Activated CD4-positive, CD25-positive, alpha-beta regulatory T cell treated with anti-CD3 and anti-CD28 coated beads, Interleukin-2, amount 50 U/mL, for 16 hours (primary cell): Measurements from ENCODE around the gene LETM1.

Source experiments
- DNase-seq: peaks from one replicate; pipeline ENCODE4 v3.0.0-alpha.2; 2020; ENCODE audit warnings: low read depth, low spot score

Gene LETM1

DNA sequence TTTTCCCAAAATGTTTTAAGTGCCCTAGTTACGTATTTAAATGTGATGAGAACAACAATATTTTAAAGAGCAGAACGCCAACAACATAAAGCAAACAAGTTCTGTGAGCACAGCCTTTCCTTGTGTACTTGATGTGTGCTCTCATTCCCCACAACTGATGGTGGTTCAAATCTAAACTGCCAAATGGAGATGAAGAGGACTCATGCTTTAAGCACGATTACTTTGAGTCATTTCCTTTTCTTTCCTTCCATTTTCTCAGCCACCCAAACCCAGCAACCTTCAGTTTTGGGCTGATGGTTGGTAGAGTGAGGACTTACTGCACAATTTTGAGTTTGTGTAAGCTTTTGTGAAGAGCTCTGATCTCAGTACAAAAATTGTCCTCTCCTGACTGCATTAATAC, 16.9 kb upstream of the LETM1 start:
- no peak for DNase-seq

DNA sequence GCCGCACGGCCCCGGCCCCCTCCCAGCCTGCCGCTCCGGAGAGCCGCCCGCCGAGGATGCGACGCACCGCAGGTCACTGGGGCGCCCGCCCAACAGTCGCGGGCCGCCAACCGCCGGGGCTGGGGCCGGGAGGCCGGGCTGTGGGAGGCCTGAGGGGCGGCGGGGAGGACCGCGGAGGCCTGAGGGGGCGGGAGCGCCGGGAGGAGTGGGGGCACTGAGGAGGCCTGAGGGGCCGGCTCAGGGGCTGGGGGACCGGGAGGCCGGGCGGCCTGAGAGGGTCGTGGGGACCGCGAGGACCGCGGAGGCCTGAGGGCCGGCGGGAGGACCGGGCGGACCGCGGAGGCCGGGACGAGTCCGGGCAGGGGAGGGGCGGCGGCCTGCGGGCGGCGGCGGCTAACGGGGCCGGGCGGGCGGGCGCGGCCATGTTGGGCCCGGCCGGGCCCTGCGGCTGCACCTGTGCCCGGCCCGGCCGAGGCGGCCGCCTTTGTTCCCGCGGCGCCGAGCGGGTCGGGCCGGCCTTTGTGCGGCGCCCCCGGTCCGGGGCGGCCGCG, 15.6 kb upstream of the LETM1 start:
- no peak for DNase-seq

DNA sequence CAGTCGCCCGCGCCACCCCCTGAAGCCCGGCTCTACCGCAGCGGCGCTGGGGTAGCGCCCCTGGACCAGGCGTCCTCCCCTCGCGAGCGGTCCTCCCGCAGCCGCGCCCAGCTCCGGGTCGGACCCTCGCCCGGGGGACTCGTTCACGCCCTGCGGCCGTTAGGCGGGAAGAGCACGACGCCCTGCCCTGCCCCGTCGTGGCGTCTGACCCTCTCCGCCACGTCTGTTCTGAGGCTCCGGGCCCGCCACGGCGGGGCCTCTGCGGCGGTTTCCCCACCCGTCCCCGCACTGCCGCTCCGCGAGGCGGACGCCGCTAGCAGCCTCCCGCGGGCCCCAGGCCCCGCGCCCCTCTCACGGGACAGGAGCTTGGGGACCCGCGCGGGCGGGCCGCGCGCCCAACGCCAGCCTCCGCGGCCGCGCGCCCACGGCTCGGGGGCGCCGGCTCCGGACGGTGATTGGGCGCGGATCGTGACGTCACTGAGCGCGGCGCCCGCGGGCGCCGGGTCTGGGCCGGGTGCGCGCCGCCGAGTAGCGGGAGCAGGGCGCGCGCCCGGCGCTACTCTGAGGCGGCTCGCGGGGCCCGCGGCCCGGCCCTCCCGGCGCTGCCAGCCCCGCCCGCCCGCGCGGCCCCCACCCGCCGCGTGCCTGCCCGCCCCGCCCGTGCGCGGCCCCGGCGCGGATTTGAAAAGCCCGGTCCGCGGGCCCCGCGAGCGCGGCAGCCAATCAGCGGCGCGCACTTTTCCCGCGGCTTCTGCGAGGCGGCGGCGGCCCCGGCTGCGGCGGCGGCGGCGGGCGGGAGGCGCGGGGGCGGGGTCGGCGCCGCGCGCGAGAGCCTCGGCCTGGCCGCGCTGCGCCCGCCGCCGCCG, 14.9 kb upstream of the LETM1 start, which contains the start of gene NSD2:
NSD2 (plus strand) TSS at position 816 of the 866 bp plus-strand sequence. CDS start 29,262 bp downstream, outside the sequence.
- peak; percentile 75 for DNase-seq

DNA sequence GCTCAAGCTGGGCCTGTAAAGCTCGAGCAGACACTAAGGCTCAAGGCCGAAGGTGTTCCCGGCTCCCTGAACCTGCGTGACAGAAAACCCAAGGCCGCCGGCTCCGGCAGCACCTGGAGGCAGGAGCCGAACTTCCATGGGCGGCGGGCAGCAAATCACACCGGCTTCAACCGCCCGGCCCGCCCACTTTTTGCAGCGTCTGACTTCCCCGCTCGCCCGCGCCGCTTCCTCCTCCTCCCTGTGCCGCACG, 14.3 kb upstream of the LETM1 start:
- DNase-seq: peak; percentile 73

DNA sequence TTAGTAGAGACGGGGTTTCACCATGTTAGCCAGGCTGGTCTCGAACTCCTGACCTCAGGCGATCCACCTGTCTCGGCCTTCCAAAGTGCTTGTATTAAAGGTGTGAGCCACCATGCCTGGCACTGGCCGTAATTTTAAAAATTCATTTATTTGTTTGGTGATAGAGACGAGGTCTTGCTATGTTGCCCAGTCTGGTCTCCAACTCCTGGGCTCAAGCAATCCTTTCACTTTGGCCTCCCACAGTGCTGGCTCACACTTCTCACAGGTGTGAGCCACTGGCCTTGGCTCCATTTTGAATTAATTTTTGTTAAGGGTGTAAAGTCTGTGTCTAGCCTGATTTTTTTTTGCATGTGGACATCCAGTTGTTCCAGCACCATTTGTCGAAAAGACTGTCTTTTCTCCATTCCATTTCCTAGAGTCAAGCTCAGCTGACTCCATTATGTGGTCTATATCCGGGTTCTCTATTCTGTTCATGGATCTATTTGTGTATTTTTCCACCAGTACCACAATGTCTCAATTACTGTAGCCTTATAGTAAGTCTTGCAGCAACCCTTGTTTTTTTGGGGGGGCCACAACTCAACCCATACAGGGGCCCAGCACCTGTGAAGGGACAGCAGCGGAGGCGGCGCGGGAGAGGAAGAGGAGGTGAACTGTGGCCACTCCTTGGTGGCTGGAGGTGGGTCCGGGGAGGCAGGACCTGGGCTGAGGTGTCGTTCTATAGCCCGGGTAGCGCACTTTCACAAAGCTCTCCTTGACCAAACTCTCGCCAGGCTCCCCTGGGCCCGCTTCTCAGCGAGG, 13.8 kb upstream of the LETM1 start:
- DNase-seq: no peak

DNA sequence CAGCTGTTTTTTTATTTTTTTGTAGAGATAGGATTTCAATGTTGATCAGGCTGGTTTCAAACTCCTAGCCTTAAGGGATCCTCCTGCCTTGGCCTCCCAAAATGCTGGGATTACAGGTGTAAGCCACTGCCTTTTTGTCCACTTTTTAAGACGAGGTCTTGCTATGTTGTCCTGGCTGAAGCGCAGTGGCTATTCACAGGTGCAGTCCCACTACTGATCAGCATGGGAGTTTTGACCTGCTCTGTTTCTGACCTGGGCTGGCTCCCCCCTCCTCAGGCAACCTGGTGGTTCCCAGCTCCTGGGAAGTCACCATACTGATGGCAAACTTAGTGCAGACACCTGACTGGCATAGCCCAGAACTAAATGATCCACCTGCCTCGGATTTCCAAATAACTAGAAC, 13.0 kb upstream of the LETM1 start:
- DNase-seq: no peak

DNA sequence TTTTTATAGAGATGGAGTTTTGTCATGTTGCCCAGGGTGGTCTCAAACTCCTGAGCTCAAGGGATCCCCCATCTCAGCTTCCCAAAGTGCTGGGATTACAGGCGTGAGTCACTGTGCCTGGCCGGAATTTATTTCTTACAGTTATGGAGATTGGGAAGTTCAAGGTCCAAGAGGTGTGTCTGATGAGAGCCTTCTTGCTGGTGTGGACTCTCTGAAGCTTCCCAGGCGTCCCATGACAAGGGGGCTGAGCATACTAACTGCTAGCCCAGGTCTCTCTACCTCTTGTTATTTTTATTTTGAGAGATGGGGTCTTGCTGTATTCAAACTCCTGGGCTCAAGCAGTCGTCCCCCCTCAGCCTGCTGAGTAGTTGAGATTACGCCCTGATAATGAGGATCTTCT, 12.3 kb upstream of the LETM1 start:
- DNase-seq: no peak

DNA sequence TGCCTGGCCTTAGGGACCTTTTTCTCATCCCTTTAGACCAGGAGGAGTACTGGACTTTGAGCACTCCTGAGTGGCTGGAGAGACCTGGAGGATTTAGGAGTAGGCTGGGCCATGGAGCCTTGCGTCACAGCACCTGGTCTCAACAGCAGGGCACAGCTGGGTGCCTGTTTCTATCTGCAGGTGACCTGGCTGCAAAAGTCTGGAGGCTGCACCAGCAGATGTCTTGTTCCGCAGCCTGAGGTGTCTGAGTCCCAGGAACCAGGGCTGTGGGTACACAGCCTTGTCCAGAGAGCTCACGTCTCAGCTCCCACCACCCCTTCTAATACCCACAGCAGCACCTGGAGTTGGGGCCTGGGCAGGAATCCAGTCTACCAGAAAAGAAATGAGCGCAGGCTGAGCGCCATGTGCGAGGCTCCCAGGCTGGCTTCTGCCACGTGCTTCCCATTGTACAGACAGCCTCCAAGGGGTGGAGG, 10.3 kb upstream of the LETM1 start:
- DNase-seq: no peak

DNA sequence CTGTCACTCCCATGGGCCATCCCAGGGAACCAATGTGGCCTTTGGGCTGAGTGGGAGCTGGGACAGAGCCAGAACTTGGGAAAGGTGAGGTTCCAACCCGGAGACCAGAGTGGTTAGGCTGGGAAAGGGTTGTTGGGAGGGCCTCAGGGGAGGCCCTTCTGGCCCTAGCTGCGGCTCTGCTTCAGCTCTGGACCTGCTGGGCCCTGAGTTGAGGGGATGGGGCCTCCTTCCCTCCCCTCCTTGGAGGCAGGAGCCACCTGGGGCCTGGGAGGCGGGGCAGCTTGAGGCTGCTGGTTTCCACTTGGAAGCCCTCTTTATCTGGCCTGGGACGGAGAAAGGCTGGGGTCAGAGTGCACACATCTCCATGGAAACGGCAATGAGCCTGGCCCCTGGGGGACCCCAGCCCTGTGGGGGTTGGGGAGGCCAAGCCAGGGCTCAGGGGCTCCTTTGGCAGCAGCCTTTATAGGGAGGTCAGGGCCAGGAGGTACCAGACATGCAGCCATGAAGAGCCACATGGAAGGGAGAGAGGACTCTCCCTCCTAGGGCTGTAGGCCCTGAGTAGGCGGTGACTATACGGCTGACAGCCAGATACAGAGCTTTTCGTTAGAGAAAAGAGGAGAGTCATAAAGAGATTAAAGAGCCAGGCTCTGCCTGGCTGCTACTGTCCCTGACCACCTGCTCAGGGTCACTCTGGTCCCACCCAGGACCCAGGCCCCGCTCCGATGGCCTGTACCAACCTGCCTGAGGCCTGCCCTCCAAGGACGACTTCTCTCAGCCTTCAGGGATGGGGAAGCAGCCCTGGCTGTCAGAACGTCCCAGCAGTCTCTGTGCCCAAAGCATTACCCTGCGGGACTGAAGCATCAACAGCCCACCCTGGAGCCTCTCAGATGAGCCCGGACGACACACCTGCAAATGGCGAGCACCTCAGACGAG, 8.4 kb upstream of the LETM1 start:
- no peak for DNase-seq

DNA sequence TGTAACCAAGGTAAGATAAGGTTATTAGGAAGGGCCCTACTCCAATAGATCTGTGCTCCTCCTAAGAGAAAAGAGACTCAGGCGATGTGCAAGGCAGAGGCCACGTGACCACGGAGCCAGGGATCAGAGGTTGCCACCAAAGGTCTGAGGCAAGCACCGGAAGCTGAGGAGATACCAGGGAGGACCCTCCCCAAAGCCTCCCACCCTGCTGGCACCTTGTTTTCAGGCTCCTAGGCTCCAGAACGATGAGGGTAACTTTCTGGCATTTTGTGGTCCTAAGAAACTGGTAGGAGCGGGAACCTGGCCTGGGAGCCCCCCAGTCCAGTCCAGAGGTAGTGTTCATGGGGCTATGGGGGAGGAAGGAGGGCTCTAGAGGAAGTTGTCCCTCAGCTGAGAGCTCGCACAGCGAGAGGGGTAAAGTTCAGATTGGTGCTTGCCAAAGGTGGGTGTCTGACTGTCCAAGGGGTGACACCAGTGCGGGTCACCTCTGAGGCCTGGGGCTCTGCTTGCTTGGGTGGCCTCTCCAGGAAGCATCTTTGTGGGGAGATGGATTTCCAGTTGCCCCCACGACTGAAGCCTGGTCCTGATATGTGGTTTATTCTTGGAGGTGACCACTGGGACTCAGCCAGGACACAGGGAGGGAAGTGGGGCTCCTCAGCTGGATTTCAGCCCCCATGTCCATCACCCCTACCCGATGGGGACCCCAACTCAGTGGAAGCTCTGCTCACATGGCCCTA, 7.5 kb upstream of the LETM1 start:
- no peak for DNase-seq

DNA sequence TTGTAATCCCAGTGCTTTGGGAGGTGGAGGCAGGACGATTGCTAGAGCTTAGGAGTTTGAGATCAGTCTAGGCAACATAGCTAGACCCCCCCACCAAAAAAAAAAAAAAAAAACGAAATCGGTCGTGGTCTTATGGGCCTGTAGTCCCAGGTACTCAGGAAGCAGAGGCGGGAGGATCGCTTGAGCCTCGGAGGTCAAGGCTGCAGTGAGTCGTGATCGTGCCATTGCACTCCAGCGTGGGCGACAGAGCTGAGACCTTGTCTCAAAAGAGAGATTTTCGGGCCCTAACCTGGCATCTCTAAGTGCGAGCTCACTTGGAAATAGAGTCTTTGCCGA, 7.0 kb upstream of the LETM1 start:
- DNase-seq: no peak

DNA sequence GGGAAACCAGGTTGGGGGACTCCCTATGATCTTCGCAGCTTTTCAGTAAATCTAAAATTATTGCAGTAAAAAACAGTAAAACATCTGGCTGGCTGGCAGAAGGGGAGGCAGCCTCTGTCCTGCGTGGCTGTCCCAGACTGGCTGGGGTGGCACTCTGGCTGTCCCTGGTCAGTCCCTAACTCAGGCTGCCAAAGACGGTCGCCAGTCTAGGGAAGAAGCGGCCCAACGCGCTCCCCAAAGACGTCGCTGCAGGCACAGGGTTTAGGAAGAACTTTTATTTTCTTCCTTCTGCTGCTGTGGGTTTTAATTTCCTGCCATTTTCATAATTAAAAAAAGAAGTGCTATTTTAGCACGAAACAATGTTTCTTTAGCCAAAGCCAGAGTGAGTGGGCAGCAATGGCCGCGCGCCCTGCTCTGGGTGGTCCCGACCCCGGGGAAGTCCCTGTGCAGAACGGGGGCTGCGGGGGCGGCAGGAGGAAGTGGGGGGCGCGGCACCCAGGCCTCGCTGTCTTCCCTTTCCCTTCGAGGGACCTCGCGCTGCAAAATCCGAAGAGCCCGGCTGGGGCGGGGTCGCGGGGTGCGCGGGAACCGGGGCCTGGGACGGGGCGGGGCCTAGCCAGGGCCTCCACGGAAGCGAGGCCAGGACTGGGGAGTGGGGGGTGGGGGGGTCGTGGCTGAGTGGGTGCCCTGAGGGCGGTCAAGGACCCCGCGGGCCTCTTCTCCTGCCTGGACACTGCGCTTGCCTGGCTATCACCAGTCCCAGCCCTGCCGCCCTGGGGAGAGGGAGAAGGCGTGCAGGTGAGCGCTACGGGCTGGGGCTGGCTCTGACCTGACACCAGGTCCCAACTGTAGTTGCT, 6.3 kb upstream of the LETM1 start:
- DNase-seq: no peak

DNA sequence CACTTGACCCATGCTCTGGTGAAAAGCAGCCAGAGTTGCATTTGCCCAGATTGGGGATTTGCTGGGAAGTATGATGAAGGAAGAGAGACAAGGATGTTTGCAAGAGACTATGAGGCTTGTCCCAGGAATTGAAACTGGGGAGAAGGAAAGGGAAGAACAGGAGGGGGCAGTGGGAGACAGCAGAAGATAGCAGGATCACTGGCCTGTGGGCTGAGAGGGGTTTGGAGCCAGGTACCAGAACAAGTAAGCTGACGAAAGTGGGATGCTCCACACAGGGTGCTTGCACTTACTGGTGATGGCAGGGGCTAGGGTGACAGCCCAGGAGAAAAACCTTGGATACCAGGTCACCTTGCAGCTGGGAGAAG, 3.4 kb upstream of the LETM1 start:
- DNase-seq: no peak

DNA sequence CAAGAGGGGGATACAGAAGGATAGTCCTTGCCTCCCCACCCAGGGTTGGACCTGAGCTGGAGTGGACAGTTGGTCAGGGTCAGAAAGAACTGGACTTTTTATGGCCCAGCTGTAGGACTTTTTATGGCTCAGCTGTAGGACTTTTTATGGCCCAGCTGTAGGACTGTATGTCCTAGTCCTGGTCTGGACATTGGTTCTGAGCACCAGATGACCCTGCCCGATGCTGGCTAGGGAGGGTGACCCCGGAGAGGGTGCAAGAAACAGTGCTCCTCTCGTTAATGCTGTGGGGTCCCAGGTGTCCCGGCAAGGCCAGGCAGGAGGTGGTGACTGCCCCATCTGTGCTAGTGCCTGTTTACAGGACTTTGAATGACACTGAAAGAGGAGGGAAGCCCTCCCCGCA, 2.0 kb upstream of the LETM1 start:
- no peak for DNase-seq

DNA sequence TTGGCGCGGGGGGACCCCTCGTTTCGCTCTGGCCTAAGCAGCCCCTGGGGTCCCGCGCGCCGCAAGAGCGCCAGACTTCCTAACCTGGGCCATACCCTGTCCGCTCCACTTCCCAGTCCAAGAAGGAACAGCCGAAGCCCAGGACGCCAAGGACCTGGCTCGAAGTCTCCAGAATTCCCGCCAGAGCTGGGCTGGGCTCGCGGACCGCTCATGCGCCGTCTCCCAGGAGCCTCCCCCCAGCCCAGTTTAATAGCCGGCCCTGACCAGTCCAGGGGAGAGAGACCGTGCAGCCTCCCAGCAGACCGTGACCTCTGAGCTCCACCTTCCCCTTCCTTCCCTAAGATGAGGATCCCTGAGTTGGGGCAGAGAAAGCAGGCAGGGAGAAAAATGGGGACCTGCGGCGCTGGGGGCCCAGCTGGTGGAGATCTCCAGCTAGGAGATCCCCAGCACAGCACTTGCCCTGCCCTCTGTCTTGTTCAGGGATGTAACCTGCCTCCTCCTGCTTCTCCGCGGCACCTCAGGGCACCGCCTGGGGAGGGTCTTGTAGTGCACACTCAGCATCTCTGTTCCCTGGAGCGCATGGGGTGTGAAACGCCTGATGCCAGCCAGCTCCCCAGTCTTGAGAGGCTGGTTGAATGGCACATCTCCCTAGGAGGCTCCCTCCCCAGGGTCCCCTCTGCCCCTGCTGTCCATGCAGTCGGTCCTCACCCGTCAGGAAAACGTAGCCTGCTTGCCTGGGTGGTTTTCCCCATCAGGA, 1.2 kb upstream of the LETM1 start:
- no peak for DNase-seq

DNA sequence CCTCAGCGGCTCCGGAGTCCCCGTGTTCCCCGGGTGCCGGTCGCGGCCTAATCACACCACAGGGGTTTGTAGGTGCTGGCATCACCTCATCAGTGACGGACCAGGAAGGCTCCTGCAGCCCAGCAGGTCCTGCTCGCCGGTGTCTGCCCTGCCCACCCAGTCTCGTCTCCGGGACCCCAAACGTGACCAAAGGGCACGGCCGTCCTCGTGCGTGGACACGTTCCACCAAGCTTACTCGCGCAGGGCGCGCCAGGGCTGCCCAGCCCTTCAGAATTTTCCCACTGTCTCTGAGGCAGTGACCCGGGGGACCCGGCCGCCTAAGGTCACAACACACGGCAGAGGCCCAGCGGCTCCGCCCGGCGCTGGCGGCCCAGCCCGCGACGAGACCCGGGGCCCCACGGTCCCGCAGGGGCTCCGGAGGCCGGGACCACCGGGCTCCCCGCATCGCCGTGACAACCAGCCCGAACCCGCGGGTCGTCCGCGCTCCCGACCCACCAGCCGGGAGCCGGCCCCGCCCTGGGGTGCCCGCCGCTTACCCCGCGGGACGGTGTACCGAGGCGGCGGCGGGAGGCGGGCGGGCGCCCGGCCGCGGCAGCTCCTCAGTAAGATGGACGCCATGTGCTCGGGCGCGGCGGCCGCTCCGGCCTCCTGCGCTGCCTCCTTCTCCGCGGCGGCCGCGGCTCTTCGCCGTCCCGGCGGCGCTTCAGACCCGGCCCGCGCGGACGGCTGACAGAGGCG, 454 bp downstream of the LETM1 start:
- no peak for DNase-seq

DNA sequence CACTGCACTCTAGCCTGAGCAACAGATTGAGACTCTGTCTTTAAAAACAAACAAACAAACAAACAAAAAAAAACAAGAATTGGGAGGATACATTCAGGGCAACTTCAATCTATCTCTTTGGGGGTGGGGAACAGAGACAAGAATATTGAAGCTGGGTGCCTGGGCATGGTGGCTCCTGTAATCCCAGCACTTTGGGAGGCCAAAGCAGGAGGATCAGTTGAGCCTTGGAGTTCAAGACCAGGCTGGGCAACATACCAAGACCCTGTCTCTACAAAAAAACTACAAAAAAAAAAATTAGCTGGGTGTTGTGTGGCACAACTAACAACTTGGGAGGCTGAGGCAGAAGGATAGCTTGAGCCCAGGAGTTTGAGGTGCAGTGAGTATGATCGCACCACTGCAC, 1.2 kb downstream of the LETM1 start:
- DNase-seq: no peak

DNA sequence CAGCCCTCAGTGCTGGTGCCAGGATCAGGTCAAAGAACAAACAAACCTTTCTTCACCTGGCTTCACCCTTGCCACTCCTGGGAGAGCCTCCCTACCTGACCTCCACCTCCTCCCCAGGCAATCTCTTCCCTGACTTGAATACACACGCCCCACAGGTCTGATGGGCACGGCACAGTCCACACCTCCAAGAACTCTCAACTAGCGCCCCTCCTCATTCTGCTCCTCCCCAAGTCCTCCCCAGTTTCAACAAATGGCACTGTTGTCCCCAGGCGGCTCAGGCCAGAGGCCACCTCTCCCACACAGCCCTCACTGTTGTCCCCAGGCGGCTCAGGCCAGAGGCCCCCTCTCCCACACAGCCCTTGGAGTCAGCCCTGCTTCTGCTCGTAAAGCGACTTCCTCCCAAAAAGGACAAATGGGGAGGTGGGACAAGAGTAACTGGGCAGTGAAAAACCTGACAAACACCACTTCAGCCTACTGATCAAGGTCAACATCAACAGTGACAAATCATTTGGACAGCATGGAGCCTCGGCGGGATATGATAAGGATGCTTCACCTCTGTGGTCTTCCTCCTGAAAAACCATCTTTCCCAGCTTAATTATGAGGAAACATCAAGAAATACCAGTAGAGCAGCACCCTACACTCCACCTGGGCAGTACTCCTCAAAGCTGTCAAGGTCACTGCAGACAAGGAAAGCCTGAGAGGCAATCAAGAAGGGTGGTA, 2.9 kb downstream of the LETM1 start:
- no peak for DNase-seq
